Neural cell (in vitro differentiated cells): ENCODE data around the gene HIP1R. TPM values are rescaled to one million over a fixed set of nuclear protein-coding genes. Genes with fewer than 3 reads are reported as not detected.

ENCODE experiments used
- H2AFZ ChIP-seq: fragments of 200-600, 300-800 bp; sonication (generic), shearing (Covaris generic); 2 replicates; pipeline ENCODE4 v1.6.0; 2014; ENCODE audit warnings: low read depth, mild to moderate bottlenecking, antibody characterized with exemption, low read length, moderate library complexity
- H3F3A ChIP-seq: fragments of 200-600 bp; shearing (Covaris generic); 2 replicates; pipeline ENCODE4 v1.6.1; 2016; ENCODE audit warnings: mild to moderate bottlenecking, moderate library complexity, mixed read lengths, antibody characterized with exemption, low read length; ENCODE audit not compliant: insufficient read depth, poor library complexity, severe bottlenecking
- H3K27ac ChIP-seq: fragments of 200-600, 300-800 bp; sonication (generic), shearing (Covaris generic); 2 replicates; pipeline ENCODE4 v1.5.1; 2014; ENCODE audit warnings: mild to moderate bottlenecking, low read length, moderate library complexity
- H3K27me3 ChIP-seq: fragments of 300-800, 200-600 bp; sonication (generic), shearing (Covaris generic); 2 replicates; pipeline ENCODE4 v1.6.0; 2014; ENCODE audit warnings: mild to moderate bottlenecking, low read depth, low read length, moderate library complexity; ENCODE audit not compliant: insufficient read depth
- H3K36me3 ChIP-seq: fragments of 300-800, 200-600 bp; sonication (generic), shearing (Covaris generic); 2 replicates; pipeline ENCODE4 v1.5.1; 2014; ENCODE audit warnings: mild to moderate bottlenecking, antibody characterized with exemption, low read length, moderate library complexity; ENCODE audit not compliant: insufficient read depth
- H3K4me2 ChIP-seq: fragments of 300-800, 200-600 bp; sonication (generic), shearing (Covaris generic); 2 replicates; pipeline ENCODE4 v1.6.0; 2014; ENCODE audit warnings: mild to moderate bottlenecking, low read length
- H3K4me3 ChIP-seq: fragments of 300-800, 200-600 bp; sonication (generic), shearing (Covaris generic); 2 replicates; pipeline ENCODE4 v1.5.1; 2014; ENCODE audit warnings: mild to moderate bottlenecking, low read length, moderate library complexity
- H3K79me2 ChIP-seq: fragments of 200-600 bp; shearing (Covaris generic); replicated peaks from 2 replicates; pipeline ENCODE4 v1.6.0; 2014; ENCODE audit warnings: mild to moderate bottlenecking, low read length, moderate library complexity; ENCODE audit not compliant: insufficient read depth
- H3K9ac ChIP-seq: fragments of 300-800, 200-600 bp; sonication (generic), shearing (Covaris generic); 2 replicates; pipeline ENCODE4 v1.6.1; 2016; ENCODE audit warnings: mild to moderate bottlenecking, low read length, mixed read lengths
- H3K9me2 ChIP-seq: fragments of 200-600 bp; shearing (Covaris generic); 2 replicates; pipeline ENCODE4 v1.6.1; 2016; ENCODE audit warnings: mild to moderate bottlenecking, low read length, mixed read lengths; ENCODE audit not compliant: insufficient read depth
- H3K9me3 ChIP-seq: fragments of 200-600, 300-800 bp; sonication (generic), shearing (Covaris generic); 2 replicates; pipeline ENCODE4 v1.6.1; 2016; ENCODE audit warnings: mild to moderate bottlenecking, mixed run types, low read length, moderate library complexity, mixed read lengths
- H4K20me1 ChIP-seq: fragments of 200-600 bp; shearing (Covaris generic); 2 replicates; pipeline ENCODE4 v1.6.1; 2016; ENCODE audit warnings: mild to moderate bottlenecking, mixed run types; ENCODE audit not compliant: insufficient read depth
- CTCF ChIP-seq: fragments of 450-650 bp; IDR thresholded peaks from 2 replicates; pipeline ENCODE4 v1.5.1; 2014; ENCODE audit warnings: antibody characterized with exemption, mild to moderate bottlenecking, moderate library complexity; ENCODE audit not compliant: poor library complexity, severe bottlenecking
- EP300 ChIP-seq: fragments of 450-650 bp; conservative IDR thresholded peaks from 2 replicates; pipeline ENCODE4 v1.6.1; 2014; ENCODE audit warnings: antibody characterized with exemption, mild to moderate bottlenecking, moderate library complexity; ENCODE audit not compliant: poor library complexity, severe bottlenecking
- EZH2 ChIP-seq: fragments of 200-600, 300-800 bp; shearing (Covaris generic), sonication (generic); IDR thresholded peaks from 2 replicates; pipeline ENCODE4 v1.6.1; 2014; ENCODE audit warnings: antibody characterized with exemption, low read length, borderline replicate concordance, mild to moderate bottlenecking; ENCODE audit not compliant: insufficient read depth, poor library complexity, severe bottlenecking
- MXI1 ChIP-seq: fragments of 450-650 bp; conservative IDR thresholded peaks from 2 replicates; pipeline ENCODE4 v1.6.1; 2014; ENCODE audit warnings: antibody characterized with exemption, mild to moderate bottlenecking; ENCODE audit not compliant: poor library complexity, severe bottlenecking
- POLR2AphosphoS5 ChIP-seq: IDR thresholded peaks from 2 replicates; pipeline ENCODE4 v1.6.1; 2012
- RAD21 ChIP-seq: fragments of 450-650 bp; conservative IDR thresholded peaks from 2 replicates; pipeline ENCODE4 v1.6.1; 2014; ENCODE audit warnings: antibody characterized with exemption, mild to moderate bottlenecking, moderate library complexity
- REST ChIP-seq: IDR thresholded peaks from 2 replicates; pipeline ENCODE4 v1.6.1; 2012; ENCODE audit warnings: borderline replicate concordance
- SMC3 ChIP-seq: fragments of 450-650 bp; conservative IDR thresholded peaks from 2 replicates; pipeline ENCODE4 v1.6.1; 2014; ENCODE audit warnings: antibody characterized with exemption, mild to moderate bottlenecking, moderate library complexity; ENCODE audit not compliant: poor library complexity
- TAF1 ChIP-seq: IDR thresholded peaks from 2 replicates; pipeline ENCODE4 v1.6.1; 2012; ENCODE audit warnings: low read depth
- polyA plus RNA-seq: library from polyadenylated mRNA; depleted of rRNA; stranded (reverse); fragments of >200 nt; gene quantifications from 2 replicates; pipeline ENCODE4 v1.2.3, GENCODE V29; 2014

Gene HIP1R
- polyA plus RNA-seq, 1 donor from 2014 or later = 270 TPM

DNA sequence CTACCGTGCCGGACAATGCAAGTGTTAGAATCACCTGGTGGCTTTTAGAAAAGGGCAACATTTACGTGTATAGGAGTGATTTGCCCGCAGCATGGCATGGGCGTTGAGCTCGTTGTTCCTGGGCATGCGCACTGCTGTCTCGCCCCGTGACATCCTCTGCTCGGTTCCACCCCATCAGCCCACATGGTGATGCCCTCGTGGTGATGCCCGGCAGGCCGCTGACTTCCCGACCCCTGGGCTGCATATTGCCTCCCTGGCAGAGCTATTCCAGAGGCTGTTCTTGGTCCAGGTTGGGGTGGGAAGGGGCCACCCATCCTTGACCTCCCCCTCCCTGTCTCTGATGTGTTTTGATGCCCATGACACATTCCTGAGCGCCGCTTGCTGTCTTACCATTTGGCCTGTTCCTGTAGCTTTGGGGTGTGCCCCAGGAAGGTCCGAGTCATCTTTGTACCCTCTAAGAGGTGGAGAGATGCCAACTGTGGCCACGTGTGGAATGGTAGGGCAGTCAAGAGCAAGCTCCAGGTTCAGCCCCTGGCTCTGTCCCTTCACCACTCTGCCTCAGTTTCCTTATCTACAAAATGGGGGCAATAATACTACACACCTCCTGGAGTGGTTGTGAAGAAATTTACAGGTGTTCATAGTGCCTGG, 4.8 kb downstream of the HIP1R start:
- no peaks in the 10 kb centered on the region for H3K9me2 ChIP-seq
- no peak for TF ChIP-seq CTCF
- TF ChIP-seq RAD21 = no peak
- no peak for TF ChIP-seq MXI1
- no peak for TF ChIP-seq REST
- TF ChIP-seq TAF1 = no peak
- TF ChIP-seq EZH2 = no peak
- TF ChIP-seq SMC3 = no peak
- no peak for TF ChIP-seq POLR2AphosphoS5
- no peak for TF ChIP-seq EP300
- peaks cover 57% of the 10 kb centered on the region for H4K20me1 ChIP-seq
- no peak overlapping the region for H2AFZ ChIP-seq
- peaks cover 59% of the 10 kb centered on the region for H3K79me2 ChIP-seq
- H3K9me3 ChIP-seq = no peaks in the 10 kb centered on the region
- no peaks in the 10 kb centered on the region for H3F3A ChIP-seq
- no peak overlapping the region for H3K9ac ChIP-seq
- H3K36me3 ChIP-seq = peaks cover 7% of the 10 kb centered on the region
- H3K4me2 ChIP-seq = no peak overlapping the region
- no peak overlapping the region for H3K4me3 ChIP-seq
- no peaks in the 10 kb centered on the region for H3K27me3 ChIP-seq
- no peak overlapping the region for H3K27ac ChIP-seq

- Histone ChIP-seq H3K9me2 (no peaks in the 10 kb centered on the region), H3F3A (no peaks in the 10 kb centered on the region), H3K4me2 (no peak overlapping the region), H3K79me2 (peaks cover 59% of the 10 kb centered on the region), H3K4me3 (no peak overlapping the region), H3K9me3 (no peaks in the 10 kb centered on the region), H2AFZ (no peak overlapping the region), H3K36me3 (peaks cover 7% of the 10 kb centered on the region), H3K27me3 (no peaks in the 10 kb centered on the region), H4K20me1 (peaks cover 63% of the 10 kb centered on the region), H3K27ac (no peak overlapping the region), H3K9ac (no peak overlapping the region)
- TF ChIP-seq TAF1 = no peak
- TF ChIP-seq EZH2 = no peak
- TF ChIP-seq REST = no peak
- TF ChIP-seq RAD21 = no peak
These were observed 5.6 kb downstream of the HIP1R start for GRCh38 chr12:122840580-122841513.
